A549 (cell line): ENCODE measurements around the gene PRKN.
"Not testable (repeated sequence)": the region's sequence is repeated elsewhere in the genome, so short reads cannot be mapped to it uniquely, and the experiment has no call there.

Experiments used
- CBX2 ChIP-seq: fragments of 200-600 bp; sonication (generic); IDR thresholded peaks from 2 replicates; pipeline ENCODE4 v1.6.1; 2016; ENCODE audit warnings: low read depth, mild to moderate bottlenecking, borderline replicate concordance
- CBX8 ChIP-seq: fragments of 200-600 bp; sonication (generic); IDR thresholded peaks from 2 replicates; pipeline ENCODE4 v1.6.1; 2016
- CEBPB ChIP-seq, 2 experiments: fragments of >200 bp in 1 of 2; sonication (Bioruptor Twin) in 1 of 2; formaldehyde crosslinking in 1 of 2; IDR thresholded peaks; 2 replicates each; pipeline ENCODE4 v1.6.1; 2012 to 2016
- CTCF ChIP-seq: fragments of >200 bp; sonication (Bioruptor Twin); formaldehyde crosslinking; IDR thresholded peaks from 3 replicates; pipeline ENCODE4 v1.5.1; 2016
- KDM1A ChIP-seq: fragments of 200-600 bp; sonication (generic); IDR thresholded peaks from 2 replicates; pipeline ENCODE4 v1.6.1; 2016; ENCODE audit warnings: low read depth, mild to moderate bottlenecking
- KDM5A ChIP-seq: fragments of 200-600 bp; sonication (generic); IDR thresholded peaks from 2 replicates; pipeline ENCODE4 v1.6.1; 2016; ENCODE audit warnings: antibody characterized with exemption, mild to moderate bottlenecking
- MYC ChIP-seq: IDR thresholded peaks from 2 replicates; pipeline ENCODE4 v1.6.1; 2012; ENCODE audit warnings: mild to moderate bottlenecking, inconsistent platforms, low read length, improper control_type of control experiment, borderline replicate concordance
- NR3C1 ChIP-seq: fragments of >200 bp; sonication (Bioruptor Twin); formaldehyde crosslinking; IDR thresholded peaks from 3 replicates; pipeline ENCODE4 v1.6.1; 2017
- POLR2A ChIP-seq: IDR thresholded peaks from 2 replicates; pipeline ENCODE4 v1.6.1; 2012; ENCODE audit warnings: mild to moderate bottlenecking, low read length
- ZC3H11A ChIP-seq: fragments of 450-650 bp; IDR thresholded peaks from 2 replicates; pipeline ENCODE4 v1.6.1; 2014; ENCODE audit warnings: antibody characterized with exemption, mild to moderate bottlenecking

- TF ChIP-seq POLR2A; CBX8; MYC; CEBPB (IDR thresholded peaks at IDR 0.05); KDM1A; CTCF; KDM5A; NR3C1; CBX2; ZC3H11A: not testable (repeated sequence)
These were observed 905.4 kb downstream of the PRKN start for GRCh38 chr6:161822204-161822603.
